Esophagus squamous epithelium (tissue), 5 donors: ENCODE measurements around the gene SLC7A8. TPM values are rescaled to one million over a fixed set of nuclear protein-coding genes. Genes with fewer than 3 reads are reported as not detected.

Experiments used
- DNase-seq: peaks from one replicate; lab custom pipeline; 2025; lab: John Stamatoyannopoulos, UW
- H3K27ac ChIP-seq, 4 donors: fragments of 200-600 bp; sonication (generic); one replicate each; pipeline ENCODE4 v1.5.1; 2016 to 2019; ENCODE audit warnings: mild to moderate bottlenecking in 1 of 4
- H3K27me3 ChIP-seq, 4 donors: fragments of 200-600 bp; sonication (generic); 1 replicate in 3 of 4; 2 replicates in 1 of 4; pipeline versions ENCODE4 v1.5.1 to v1.6.0; 2017 to 2021; ENCODE audit warnings: antibody characterized with exemption in 1 of 4
- H3K36me3 ChIP-seq, 3 donors: fragments of 200-600 bp; sonication (generic); one replicate each; pipeline ENCODE4 v1.5.1; 2016 to 2019
- H3K4me1 ChIP-seq, 3 donors: fragments of 200-600 bp; sonication (generic); one replicate each; pipeline ENCODE4 v1.5.1; 2017 to 2019
- H3K4me3 ChIP-seq, 4 donors: fragments of 200-600 bp; sonication (generic); 1 replicate in 3 of 4; 2 replicates in 1 of 4; pipeline ENCODE4 v1.5.1; 2016 to 2019; ENCODE audit warnings: mild to moderate bottlenecking in 2 of 4, moderate library complexity in 1 of 4
- H3K9me3 ChIP-seq, 3 donors: fragments of 200-600 bp; sonication (generic); one replicate each; pipeline ENCODE4 v1.5.1; 2016 to 2019
- POLR2A ChIP-seq, 4 donors: fragments of 450-650 bp; IDR thresholded peaks; one replicate each; pipeline ENCODE4 v1.6.1; 2017; ENCODE audit warnings: antibody characterized with exemption in 4 of 4, mild to moderate bottlenecking in 4 of 4, moderate library complexity in 3 of 4
- WGBS, 2 donors: methylation state at CpG; one replicate each; pipeline ENCODE4 v1.1.5; 2018; 5-methylcytosine and 5-hydroxymethylcytosine counted together
- intact Hi-C: fragments of 100-400 bp; cut with DNase I; formaldehyde crosslinking; loops from one replicate; pipeline ENCODE4 v1.15.0; 2022
- total RNA-seq, 4 donors: library from RNA; depleted of rRNA; stranded (reverse); fragments of >200 nt; gene quantifications; one replicate each; pipeline ENCODE4 v1.1.0, GENCODE V29; 2016
- TF ChIP-seq, protein P1 (sequence below), 6 experiments: fragments of 450-650 bp in 4 of 6; fragments of 200-600 bp in 2 of 6; sonication (generic) in 2 of 6; IDR thresholded peaks; one replicate each; pipeline ENCODE4 v1.5.1; 2016 to 2019; ENCODE audit warnings: antibody characterized with exemption in 6 of 6, mild to moderate bottlenecking in 4 of 6, moderate library complexity in 4 of 6
- donor health status: DM: yes; HTN: yes; CAD: no.

The SLC7A8 gene
- total RNA-seq, 4 donors from 2014 or later, result 22.2 to 58.0 (median 39.8) TPM

DNA sequence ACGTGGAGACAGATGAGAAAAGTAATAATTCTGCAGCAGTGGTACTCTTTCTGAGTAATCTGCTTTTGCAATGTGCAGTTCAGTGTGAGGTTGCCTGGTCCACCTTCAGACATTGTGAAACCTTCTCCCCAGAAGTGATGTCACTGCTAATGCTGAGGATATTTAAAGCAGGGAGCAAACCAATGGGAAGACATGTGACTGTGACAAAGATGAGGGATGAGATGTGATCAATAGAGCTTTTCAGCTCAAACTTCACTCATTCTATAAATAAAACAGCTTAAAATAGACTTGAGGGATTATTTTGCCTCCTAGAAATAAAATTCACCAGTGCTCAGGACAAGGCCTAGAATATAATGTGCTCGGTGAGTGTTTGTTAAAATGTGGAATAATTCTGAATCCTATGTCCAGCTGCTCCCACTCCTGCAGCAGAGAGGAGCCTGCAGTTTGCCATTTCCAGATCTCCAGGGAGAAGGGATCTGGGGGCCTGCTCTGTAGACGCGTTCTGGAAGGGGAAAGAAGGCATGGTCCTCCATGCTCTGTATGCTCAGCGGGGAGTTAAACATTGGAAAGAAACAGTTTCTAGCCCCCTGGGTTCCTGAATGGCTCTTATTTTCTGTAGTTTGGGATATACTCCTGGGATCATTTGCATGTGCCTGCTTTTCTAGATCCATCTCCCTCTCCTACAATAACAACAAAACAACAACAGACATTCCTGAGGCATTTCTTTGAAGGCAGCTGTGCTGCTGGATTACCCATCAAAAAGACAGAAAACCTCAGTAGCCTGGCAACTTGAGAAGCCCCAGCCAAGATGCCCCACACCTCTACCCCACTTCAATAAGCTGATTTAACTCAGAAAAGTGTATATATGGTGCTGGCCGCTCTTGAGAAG lies 8.9 kb downstream of the SLC7A8 start:
- H3K4me1 ChIP-seq, result peaks cover 0 to 61% (median 17%) of the 10 kb centered on the region in 3 donors
- H3K9me3 ChIP-seq, result no peaks in the 10 kb centered on the region
- H3K27ac ChIP-seq, result peak overlapping the region in 3 of 4 donors; percentile 29 to 60 (median 53)
- no peaks in the 10 kb centered on the region for H3K36me3 ChIP-seq
- H3K4me3 ChIP-seq, result no peak overlapping the region
- no peak for TF ChIP-seq POLR2A (IDR thresholded peaks at IDR 0.05)
- TF ChIP-seq, protein P1, sequence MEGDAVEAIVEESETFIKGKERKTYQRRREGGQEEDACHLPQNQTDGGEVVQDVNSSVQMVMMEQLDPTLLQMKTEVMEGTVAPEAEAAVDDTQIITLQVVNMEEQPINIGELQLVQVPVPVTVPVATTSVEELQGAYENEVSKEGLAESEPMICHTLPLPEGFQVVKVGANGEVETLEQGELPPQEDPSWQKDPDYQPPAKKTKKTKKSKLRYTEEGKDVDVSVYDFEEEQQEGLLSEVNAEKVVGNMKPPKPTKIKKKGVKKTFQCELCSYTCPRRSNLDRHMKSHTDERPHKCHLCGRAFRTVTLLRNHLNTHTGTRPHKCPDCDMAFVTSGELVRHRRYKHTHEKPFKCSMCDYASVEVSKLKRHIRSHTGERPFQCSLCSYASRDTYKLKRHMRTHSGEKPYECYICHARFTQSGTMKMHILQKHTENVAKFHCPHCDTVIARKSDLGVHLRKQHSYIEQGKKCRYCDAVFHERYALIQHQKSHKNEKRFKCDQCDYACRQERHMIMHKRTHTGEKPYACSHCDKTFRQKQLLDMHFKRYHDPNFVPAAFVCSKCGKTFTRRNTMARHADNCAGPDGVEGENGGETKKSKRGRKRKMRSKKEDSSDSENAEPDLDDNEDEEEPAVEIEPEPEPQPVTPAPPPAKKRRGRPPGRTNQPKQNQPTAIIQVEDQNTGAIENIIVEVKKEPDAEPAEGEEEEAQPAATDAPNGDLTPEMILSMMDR (IDR thresholded peaks at IDR 0.05), result no peak
- no peaks in the 10 kb centered on the region for H3K27me3 ChIP-seq
- DNase-seq, result no peak
- 72 to 75% methylated on average over 6 of the region's 6 CpGs for WGBS, 2 donors
- intact Hi-C loops, result no loop called here

DNA sequence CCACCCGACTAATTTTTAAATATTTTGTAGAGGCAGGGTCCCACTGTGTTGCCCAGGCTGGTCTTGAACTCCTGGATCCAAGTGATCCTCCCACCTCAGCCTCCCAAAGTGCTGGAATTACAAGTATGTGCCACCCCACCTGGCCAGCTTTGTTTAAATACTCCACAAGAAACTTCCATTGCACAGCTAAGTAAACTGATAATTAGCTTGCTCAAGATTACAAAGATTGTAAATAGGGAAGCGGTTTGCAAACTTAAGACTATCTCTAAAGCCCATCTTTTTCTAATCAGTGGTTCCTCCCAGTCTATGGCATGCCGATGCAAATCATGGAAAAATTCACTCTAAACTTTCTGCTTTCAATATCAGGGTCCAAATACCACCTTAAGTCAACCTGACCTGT lies 9.7 kb downstream of the SLC7A8 start:
- H3K36me3 ChIP-seq, result no peaks in the 10 kb centered on the region
- no peak for TF ChIP-seq POLR2A (IDR thresholded peaks at IDR 0.05)
- TF ChIP-seq, protein P1 (IDR thresholded peaks at IDR 0.05), result no peak
- no peaks in the 10 kb centered on the region for H3K27me3 ChIP-seq
- intact Hi-C loops, result no loop called here
- H3K9me3 ChIP-seq, result no peaks in the 10 kb centered on the region
- no peak for DNase-seq
- peaks cover 0 to 61% (median 17%) of the 10 kb centered on the region in 3 donors for H3K4me1 ChIP-seq
- no peak overlapping the region for H3K4me3 ChIP-seq
- H3K27ac ChIP-seq, result peak overlapping the region in 1 of 4 donors; percentile 53
- WGBS, 2 donors, result 60 to 83% methylated on average over 3 of the region's 3 CpGs

DNA sequence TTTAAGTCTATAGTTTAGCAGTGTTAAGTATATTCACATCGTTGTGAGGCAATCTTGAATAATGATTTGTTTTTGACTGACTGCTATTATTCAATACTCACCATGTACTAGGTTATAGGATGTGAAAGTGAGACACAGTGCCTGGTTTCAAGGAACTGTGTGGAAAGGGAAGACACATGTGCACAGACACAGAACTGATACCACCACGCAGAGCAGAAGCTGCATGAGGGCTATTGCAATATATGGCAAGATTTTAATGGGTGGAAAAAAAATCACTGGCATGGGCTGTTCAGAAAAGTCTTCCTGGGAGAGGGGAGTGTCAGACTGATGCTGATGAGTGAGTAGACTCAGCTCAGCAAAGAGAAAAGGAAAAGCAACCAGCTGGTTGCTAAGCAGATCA lies 10.4 kb downstream of the SLC7A8 start:
- H3K9me3 ChIP-seq, result no peaks in the 10 kb centered on the region
- no peak overlapping the region for H3K27ac ChIP-seq
- 66 to 76% methylated on average over 2 of the region's 2 CpGs for WGBS, 2 donors
- DNase-seq, result no peak
- intact Hi-C loops, result no loop called here
- TF ChIP-seq, protein P1 (IDR thresholded peaks at IDR 0.05), result no peak
- no peak for TF ChIP-seq POLR2A (IDR thresholded peaks at IDR 0.05)
- no peaks in the 10 kb centered on the region for H3K27me3 ChIP-seq
- H3K4me3 ChIP-seq, result no peak overlapping the region
- peaks cover 0 to 61% (median 17%) of the 10 kb centered on the region in 3 donors for H3K4me1 ChIP-seq
- no peaks in the 10 kb centered on the region for H3K36me3 ChIP-seq

DNA sequence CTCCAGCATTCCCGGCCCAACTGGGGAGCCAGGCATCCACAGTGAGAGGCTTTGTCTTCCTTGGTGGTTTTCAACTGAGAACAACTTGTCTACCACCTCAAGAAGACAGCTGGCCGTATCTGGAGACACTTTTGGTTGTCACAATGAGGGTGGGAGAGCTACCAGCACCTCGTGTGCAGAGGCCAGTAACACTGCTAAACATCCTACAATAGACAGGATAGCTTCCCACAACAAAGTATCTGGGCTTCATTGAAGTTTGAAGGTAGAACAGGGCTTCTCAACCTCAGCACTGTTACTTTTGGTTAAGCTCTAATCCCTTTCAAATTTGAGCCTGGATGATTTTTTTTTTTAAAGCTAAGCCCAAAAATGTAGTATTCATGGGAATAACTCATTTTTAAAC lies 10.9 kb downstream of the SLC7A8 start:
- TF ChIP-seq, protein P1 (IDR thresholded peaks at IDR 0.05), result no peak
- no peak for TF ChIP-seq POLR2A (IDR thresholded peaks at IDR 0.05)
- Histone ChIP-seq H3K27me3 (no peaks in the 10 kb centered on the region), H3K9me3 (no peaks in the 10 kb centered on the region), H3K4me1 (peaks cover 0 to 57% (median 17%) of the 10 kb centered on the region in 3 donors), H3K36me3 (no peaks in the 10 kb centered on the region), H3K27ac (no peak overlapping the region), H3K4me3 (no peak overlapping the region)
- 22 to 44% methylated on average over 2 of the region's 3 CpGs for WGBS, 2 donors
- intact Hi-C loops, result no loop called here
- DNase-seq, result no peak

DNA sequence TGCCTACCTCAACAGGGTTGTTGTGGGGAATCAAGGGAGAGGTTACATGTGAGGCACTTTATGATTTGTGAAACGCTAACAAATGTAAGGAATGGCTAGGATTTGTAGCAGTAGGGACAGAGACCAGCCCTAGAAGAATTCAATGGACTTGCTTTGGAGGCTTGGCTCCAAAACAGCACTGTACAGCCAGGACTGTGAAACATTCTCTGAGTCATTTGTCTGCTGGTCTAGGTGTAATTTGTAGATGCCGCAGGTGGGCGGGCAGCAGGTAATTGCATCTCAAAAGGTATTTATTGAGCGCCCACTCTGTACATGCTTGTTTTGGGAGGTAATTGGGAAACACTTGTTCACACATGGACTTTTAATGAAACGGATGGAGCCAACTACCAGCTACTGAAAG lies 11.4 kb downstream of the SLC7A8 start:
- peak overlapping the region in 2 of 4 donors; percentile 8 to 12 for H3K27ac ChIP-seq
- DNase-seq, result no peak
- H3K36me3 ChIP-seq, result no peaks in the 10 kb centered on the region
- intact Hi-C loops, result no loop called here
- WGBS, 2 donors, result 42 to 78% methylated on average over 4 to 5 of the region's 5 CpGs
- no peak for TF ChIP-seq POLR2A (IDR thresholded peaks at IDR 0.05)
- TF ChIP-seq, protein P1 (IDR thresholded peaks at IDR 0.05), result no peak
- H3K27me3 ChIP-seq, result no peaks in the 10 kb centered on the region
- H3K4me3 ChIP-seq, result no peak overlapping the region
- H3K4me1 ChIP-seq, result peaks cover 0 to 52% (median 17%) of the 10 kb centered on the region in 3 donors
- H3K9me3 ChIP-seq, result no peaks in the 10 kb centered on the region
